ENCODE measurements around the gene BAZ1B. TPM values are rescaled to one million over a fixed set of nuclear protein-coding genes. Genes with fewer than 3 reads are reported as not detected.

BAZ1B gene
- polyA plus RNA-seq, 1 experiment, result 12.4 TPM

- Histone ChIP-seq H3K27me3 (ENCODE audit: control insufficient read depth, insufficient read depth, low read length) (no peaks in the 10 kb centered on the region), H3K4me3 (ENCODE audit: low read depth, low read length) (no peak overlapping the region), H3K36me3 (ENCODE audit: control insufficient read depth, insufficient read depth, low read length) (peaks cover 28% of the 10 kb centered on the region)
- DNase-seq (ENCODE audit: low read depth), result peak; percentile 30
- ChIA-PET CTCF (interaction anchor here (1.2 to 2.8 kb wide), 6 partner anchors 9 to 277 kb away, joined by 3 to 16 read pairs (median 5); no protein-coding TSS in a partner anchor), POLR2A (no interaction called here)
- TF ChIP-seq CTCF (IDR thresholded peaks at IDR 0.05; ENCODE audit: insufficient read depth, low read depth, low read length), result no peak
These were observed 73.5 kb downstream of the BAZ1B start for GRCh38 chr7:73448609-73449008.

- H3K27me3 ChIP-seq (ENCODE audit: control insufficient read depth, insufficient read depth, low read length), result no peaks in the 10 kb centered on the region
- DNase-seq (ENCODE audit: low read depth), result no peak
- POLR2A ChIA-PET, result no interaction called here
- H3K36me3 ChIP-seq (ENCODE audit: control insufficient read depth, insufficient read depth, low read length), result peaks cover 33% of the 10 kb centered on the region
- H3K4me3 ChIP-seq (ENCODE audit: low read depth, low read length), result no peak overlapping the region
- no peak for TF ChIP-seq CTCF (IDR thresholded peaks at IDR 0.05; ENCODE audit: insufficient read depth, low read depth, low read length)
- CTCF ChIA-PET, result interaction anchor here (1.6 to 2.8 kb wide), 4 partner anchors 9 to 123 kb away, joined by 3 to 16 read pairs (median 7); no protein-coding TSS in a partner anchor
These were observed 74.9 kb downstream of the BAZ1B start for GRCh38 chr7:73447121-73447733.

- no peak for TF ChIP-seq CTCF (IDR thresholded peaks at IDR 0.05; ENCODE audit: insufficient read depth, low read depth, low read length)
- Histone ChIP-seq H3K27me3 (ENCODE audit: control insufficient read depth, insufficient read depth, low read length) (no peaks in the 10 kb centered on the region), H3K4me3 (ENCODE audit: low read depth, low read length) (no peak overlapping the region), H3K36me3 (ENCODE audit: control insufficient read depth, insufficient read depth, low read length) (peaks cover 37% of the 10 kb centered on the region)
- ChIA-PET POLR2A (no interaction called here), CTCF (interaction anchor here (1.6 kb wide), 1 partner anchor 104 kb away, joined by 3 read pairs; no protein-coding TSS in a partner anchor)
- no peak for DNase-seq (ENCODE audit: low read depth)
These were observed 75.4 kb downstream of the BAZ1B start for GRCh38 chr7:73446682-73447081.

- H3K27me3 ChIP-seq (ENCODE audit: control insufficient read depth, insufficient read depth, low read length), result no peaks in the 10 kb centered on the region
- H3K4me3 ChIP-seq (ENCODE audit: low read depth, low read length), result no peak overlapping the region
- TF ChIP-seq CTCF (IDR thresholded peaks at IDR 0.05; ENCODE audit: insufficient read depth, low read depth, low read length), result no peak
- no peak for DNase-seq (ENCODE audit: low read depth)
- POLR2A ChIA-PET, result no interaction called here
- peaks cover 36% of the 10 kb centered on the region for H3K36me3 ChIP-seq (ENCODE audit: control insufficient read depth, insufficient read depth, low read length)
- CTCF ChIA-PET, result no interaction called here
These were observed 78.4 kb downstream of the BAZ1B start for GRCh38 chr7:73443548-73444255.

- H3K27me3 ChIP-seq (ENCODE audit: control insufficient read depth, insufficient read depth, low read length), result no peaks in the 10 kb centered on the region
- no peak for TF ChIP-seq CTCF (IDR thresholded peaks at IDR 0.05; ENCODE audit: insufficient read depth, low read depth, low read length)
- POLR2A ChIA-PET, result no interaction called here
- CTCF ChIA-PET, result interaction anchor here (2.0 kb wide), 1 partner anchor 9 kb away, joined by 18 read pairs; no protein-coding TSS in a partner anchor
- H3K4me3 ChIP-seq (ENCODE audit: low read depth, low read length), result no peak overlapping the region
- no peak for DNase-seq (ENCODE audit: low read depth)
- peaks cover 36% of the 10 kb centered on the region for H3K36me3 ChIP-seq (ENCODE audit: control insufficient read depth, insufficient read depth, low read length)
These were observed 79.1 kb downstream of the BAZ1B start for GRCh38 chr7:73442903-73443500.

Data from BJ (cell line).